HuH-7 (cell line): ENCODE results near the gene CDC42EP4.
"Not testable (repeated sequence)": the region's sequence is repeated elsewhere in the genome, so short reads cannot be mapped to it uniquely, and the experiment has no call there.

Source experiments
- DNase-seq: peaks from one replicate; pipeline ENCODE4 v3.0.0; 2011; ENCODE audit warnings: low spot score

Gene CDC42EP4

GRCh38 chr17:73278465-73279453 is 33.0 kb downstream of the CDC42EP4 start:
- no peak for DNase-seq

- no peak for DNase-seq
These were observed 33.7 kb downstream of the CDC42EP4 start for GRCh38 chr17:73278049-73278464.

DNA sequence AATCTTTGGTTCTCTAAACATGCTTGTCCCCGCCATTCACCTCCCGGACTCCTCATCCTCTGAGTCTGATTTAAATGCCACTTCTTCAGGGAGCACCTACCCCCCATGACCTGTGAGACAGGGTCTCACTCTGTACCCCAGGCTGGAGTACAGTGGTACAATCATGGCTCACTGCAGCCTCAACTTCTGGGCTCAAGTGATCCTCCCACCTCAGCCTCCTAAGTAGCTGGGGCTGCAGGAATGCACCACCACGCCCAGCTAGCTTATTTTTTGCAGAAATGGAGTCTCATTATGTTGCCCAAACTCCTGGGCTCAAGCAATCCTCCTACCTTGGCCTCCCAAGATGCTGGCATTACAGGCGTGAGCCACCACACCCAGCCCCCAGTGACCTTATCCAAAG is 37.3 kb downstream of the CDC42EP4 start:
- DNase-seq, result no peak

DNA sequence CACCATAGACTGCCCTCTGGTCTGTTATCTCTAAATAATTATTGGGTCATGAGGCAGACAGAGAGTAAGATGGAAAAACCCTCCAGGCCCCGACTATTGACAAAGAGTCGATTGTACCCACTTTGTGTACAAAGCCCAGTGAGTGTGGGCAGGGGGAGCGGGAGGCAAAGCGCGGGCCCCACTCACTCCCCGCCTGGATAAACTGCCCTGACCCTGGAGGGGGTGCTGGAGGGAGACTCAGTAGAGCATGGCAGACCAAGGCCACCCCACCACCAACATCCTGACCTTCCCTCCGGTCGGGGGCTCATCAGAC is 38.9 kb downstream of the CDC42EP4 start:
- peak; percentile 70 for DNase-seq

- DNase-seq, result no peak
These were observed 40.7 kb downstream of the CDC42EP4 start for GRCh38 chr17:73271072-73271471.

DNA sequence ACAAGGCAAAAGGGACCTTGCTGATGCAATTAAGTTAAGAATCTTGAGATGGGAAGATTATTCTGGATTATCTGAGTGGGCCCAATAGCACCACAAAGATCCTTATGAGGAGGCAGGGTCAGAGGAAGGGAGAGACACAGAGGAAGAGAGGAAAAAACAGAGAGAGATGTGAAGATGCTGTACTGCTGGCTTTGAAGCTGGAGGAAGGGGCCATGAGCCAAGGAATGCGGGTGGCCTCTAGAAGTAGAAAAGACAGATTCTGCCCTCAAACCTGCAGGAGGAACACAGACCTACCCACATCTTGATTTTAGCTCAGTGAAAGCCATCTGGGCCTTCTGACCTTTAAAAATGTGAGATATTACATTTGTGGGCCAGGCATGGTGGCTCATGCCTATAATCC is 42.0 kb downstream of the CDC42EP4 start:
- no peak for DNase-seq

DNA sequence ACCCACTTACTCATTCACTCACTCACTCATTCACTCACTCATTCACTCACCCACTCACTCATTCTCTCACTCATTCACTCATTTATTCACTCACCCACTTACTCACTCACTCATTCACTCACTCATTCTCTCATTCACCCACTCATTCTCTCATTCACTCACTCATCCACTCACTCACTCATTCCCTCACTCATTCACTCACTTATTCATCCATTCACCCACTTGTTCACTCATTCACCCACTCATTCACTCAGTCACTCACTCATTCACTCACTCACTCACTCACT is 42.5 kb downstream of the CDC42EP4 start:
- DNase-seq, result no peak

GRCh38 chr17:73268582-73269328 is 43.0 kb downstream of the CDC42EP4 start:
- DNase-seq, result no peak

DNA sequence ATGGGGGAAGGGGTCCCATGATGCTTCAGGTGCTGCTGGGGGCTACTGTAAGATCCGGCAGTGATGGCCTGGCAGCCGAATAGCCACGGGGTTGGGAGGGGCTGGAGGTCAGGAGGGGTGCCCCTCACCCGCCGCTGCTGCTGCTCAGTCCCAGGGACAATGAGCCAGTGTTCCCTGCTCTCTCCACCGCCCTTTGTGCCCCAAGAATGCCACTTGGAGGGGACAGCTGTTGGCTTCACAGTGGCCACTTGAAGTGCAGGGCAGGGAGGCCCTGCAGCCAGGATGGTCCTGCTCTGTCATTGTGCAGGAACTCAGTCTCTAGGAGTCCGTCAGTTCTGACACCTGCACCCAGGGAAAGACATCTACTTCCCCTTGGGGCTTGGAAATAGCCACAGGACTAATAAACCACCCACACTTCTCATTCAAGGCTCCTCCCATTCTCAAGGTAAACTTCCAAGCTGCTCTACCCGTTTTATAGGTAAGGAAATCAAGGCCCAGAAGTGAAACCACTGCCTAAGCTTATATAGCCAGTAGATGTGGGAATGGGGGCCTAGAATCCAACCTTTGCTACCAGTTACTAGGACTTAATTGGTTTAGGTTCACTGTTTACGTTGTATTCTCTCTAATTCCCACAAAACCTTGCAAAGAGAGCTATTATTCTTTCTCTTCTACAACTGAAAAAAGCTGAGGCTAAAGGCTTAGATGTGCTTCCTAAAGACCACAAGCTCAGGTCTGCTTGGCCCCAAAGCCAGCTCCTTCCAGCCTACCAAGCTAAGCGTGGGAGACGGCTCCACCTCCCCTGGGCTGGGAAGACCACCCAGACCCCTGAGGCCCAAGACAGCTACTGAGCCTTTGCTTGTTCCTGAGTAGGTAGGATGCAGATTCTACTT is 43.9 kb downstream of the CDC42EP4 start:
- no peak for DNase-seq

- DNase-seq, result no peak
These were observed 45.0 kb downstream of the CDC42EP4 start for GRCh38 chr17:73266796-73267195.

DNA sequence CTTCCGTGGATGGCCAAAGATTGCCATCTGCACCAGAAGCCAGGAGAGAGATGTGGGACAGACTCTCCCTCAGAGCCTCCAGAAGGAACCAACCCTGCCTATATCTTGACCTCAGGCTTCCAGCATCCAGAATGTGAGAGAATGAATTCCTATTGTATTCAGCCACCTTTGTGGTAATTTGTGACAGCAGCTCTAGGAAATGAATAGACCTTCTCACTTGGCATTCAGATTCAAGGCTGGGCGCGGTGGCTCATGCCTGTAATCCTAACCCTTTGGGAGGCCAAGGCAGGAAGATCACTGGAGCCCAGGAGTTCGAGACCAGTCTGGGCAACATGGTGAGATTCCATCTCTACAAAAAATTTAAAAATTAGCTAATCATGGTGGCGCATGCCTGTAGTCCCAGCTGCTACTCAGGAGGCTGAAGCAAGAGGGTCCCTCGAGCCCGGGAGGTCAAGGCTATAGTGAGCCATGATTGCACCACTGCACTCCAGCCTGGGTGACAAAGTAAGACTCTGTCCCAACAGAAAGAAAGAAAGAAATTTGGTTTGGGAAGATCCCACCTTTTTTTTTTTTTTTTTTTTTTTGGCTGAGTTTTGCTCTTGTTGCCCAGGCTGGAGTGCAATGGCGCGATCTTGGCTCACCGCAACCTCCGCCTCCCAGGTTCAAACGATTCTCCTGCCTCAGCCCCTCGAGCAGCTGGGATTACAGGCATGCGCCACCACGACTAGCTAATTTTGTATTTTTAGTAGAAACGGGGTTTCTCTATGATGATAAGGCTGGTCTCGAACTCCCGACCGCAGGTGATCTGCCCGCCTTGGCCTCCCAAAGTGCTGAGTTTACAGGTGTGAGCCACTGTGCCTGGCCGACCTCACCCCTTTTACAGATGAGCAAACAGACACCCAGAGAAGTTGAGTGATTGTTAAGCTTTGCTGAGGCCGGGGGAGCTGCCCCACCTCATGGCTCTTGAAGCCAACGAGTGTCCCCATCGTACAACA is 45.9 kb downstream of the CDC42EP4 start:
- DNase-seq, result no peak

- DNase-seq, result not testable (repeated sequence)
These were observed 47.4 kb downstream of the CDC42EP4 start for GRCh38 chr17:73264448-73264847.

- no peak for DNase-seq
These were observed 48.8 kb downstream of the CDC42EP4 start for GRCh38 chr17:73262676-73263642.

DNA sequence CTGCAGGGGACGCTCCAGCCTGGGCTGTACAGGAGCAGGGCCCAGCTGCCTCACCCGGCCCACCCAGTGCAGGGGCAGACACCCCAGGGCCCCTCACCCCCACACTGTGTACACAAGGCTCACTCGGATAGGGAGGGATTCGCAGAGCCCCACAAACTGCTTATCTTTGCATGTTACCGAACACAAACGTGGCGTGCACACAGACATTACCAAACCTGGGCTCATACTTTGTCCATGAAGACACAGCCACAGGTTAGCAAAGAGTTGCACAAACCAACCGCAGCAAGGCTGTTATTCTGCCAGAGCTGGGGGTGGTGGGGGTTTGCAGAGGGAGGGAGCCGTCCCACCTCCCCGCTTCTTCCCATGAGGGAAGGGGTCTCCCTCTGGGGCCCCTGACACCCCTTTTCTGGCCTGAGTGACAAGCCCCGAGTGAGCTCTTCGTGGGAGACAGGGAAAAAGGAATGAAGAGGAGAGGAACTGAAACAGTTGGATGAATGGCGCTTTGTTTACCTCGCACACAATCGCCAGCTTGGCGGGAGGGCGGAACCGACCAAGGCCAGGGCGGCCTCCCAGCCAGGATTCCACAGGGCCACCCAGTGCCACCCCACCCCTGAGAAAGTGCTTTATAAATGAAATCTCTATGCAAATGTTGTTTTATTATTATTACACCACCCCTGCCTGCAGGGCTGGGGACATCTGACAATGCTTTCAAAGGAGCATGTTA is 49.7 kb downstream of the CDC42EP4 start:
- DNase-seq, result peak; percentile 70

DNA sequence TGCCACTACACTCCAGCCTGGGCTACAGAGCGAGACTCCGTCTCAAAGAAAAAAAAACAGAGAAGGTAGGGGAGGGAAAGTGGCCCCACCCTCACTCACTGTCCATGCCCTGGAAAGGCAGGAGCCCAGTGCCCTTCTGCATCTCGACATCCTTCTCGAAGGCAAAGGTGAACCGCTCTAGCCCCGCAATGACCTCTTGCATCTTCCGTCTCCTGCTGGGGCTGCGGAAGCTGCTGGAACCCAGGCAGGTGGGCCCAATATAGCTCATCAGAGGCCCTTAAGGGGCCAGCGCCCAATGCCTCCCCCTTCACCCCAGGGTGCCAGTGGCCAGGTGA is 50.2 kb downstream of the CDC42EP4 start, which contains the start of gene CPSF4L:
TSS of gene CPSF4L (minus strand) at position 264 of the 335 bp plus-strand sequence. CDS start at position 202, 62 bp downstream.
- no peak for DNase-seq

GRCh38 chr17:73257516-73257915 is 54.3 kb downstream of the CDC42EP4 start:
- DNase-seq, result no peak

- no peak for DNase-seq
These were observed 55.6 kb downstream of the CDC42EP4 start for GRCh38 chr17:73256220-73256619.

DNA sequence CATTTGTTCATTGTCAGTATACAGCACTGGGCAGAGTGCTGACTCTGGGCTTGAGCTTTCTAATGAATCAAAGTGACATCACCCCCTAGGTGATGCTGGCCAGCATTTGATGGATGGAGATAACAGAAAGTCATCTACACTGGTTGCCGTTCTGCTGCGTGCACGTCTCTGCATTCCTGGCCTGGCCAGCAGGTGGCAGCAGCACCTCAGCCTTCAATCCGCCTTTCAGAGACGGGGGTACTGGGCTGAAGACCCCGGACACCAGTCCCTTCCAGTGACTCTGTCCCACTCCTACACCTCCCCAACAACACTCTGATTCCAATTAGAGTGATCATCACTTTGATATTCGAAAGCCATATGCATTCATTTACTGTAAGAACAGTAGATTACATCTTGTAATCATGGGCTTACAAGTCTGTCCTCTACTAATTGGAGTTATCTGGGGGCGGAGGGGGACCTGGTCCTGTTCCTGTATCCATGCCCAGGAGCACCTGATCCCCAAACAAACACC is 56.1 kb downstream of the CDC42EP4 start:
- DNase-seq, result peak; percentile 64

DNA sequence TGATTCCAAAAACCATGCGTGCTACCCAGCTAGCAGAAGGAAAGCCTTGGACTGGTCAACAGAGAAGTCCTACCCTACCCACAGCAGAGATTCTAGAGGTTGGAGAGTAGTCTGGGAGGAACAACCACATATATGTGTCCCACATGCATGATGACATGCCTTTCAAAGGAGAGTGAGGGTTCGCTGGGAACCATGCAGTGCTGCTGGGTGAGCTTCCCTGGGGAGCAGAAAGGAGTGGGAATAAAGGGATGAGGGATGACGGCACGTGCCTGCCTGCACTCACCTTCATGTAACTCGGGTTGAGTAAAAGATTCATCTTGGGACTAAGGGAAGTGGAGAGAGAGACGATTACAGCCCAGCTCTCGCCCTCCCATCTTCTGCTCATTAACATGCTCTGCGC is 59.9 kb downstream of the CDC42EP4 start:
- no peak for DNase-seq
